Trophoblast cell (in vitro differentiated cells and primary cell): ENCODE data around the gene TXLNA.
A peak's percentile ranks its signal among the peaks of the same experiment; 100 is the strongest.

Experiments
- DNase-seq, 2 donors: peaks; one replicate each; pipeline ENCODE4 v3.0.0-alpha.2; 2016
- H2AFZ ChIP-seq: 2 replicates; pipeline ENCODE4 v1.6.1; 2013; ENCODE audit warnings: low read length, moderate library complexity, mild to moderate bottlenecking; ENCODE audit not compliant: insufficient read depth, poor library complexity
- H2AK5ac ChIP-seq: 2 replicates; pipeline ENCODE4 v1.6.1; 2013; ENCODE audit warnings: mild to moderate bottlenecking, low read length
- H2BK120ac ChIP-seq: 2 replicates; pipeline ENCODE4 v1.6.1; 2013; ENCODE audit warnings: low read length, mild to moderate bottlenecking, moderate library complexity; ENCODE audit not compliant: insufficient read depth, poor library complexity
- H2BK12ac ChIP-seq: 2 replicates; pipeline ENCODE4 v1.6.1; 2013; ENCODE audit warnings: mild to moderate bottlenecking, low read length, moderate library complexity
- H2BK5ac ChIP-seq: 2 replicates; pipeline ENCODE4 v1.6.1; 2013; ENCODE audit warnings: low read length, low read depth, moderate library complexity, mild to moderate bottlenecking; ENCODE audit not compliant: poor library complexity
- H3K14ac ChIP-seq: 2 replicates; pipeline ENCODE4 v1.6.1; 2013; ENCODE audit warnings: mild to moderate bottlenecking, low read length
- H3K18ac ChIP-seq: 2 replicates; pipeline ENCODE4 v1.6.1; 2013; ENCODE audit warnings: mild to moderate bottlenecking, low read length
- H3K23ac ChIP-seq: 2 replicates; pipeline ENCODE4 v1.6.1; 2013; ENCODE audit warnings: low read length
- H3K27ac ChIP-seq: 2 replicates; pipeline ENCODE4 v1.5.1; 2013; ENCODE audit warnings: low read depth, mild to moderate bottlenecking, inconsistent platforms, low read length, moderate library complexity
- H3K27me3 ChIP-seq: 2 replicates; pipeline ENCODE4 v1.6.1; 2013; ENCODE audit warnings: inconsistent platforms, mild to moderate bottlenecking, low read length, moderate library complexity; ENCODE audit not compliant: insufficient read depth
- H3K36me3 ChIP-seq, 2 experiments: 1 replicate in 1 of 2; 2 replicates in 1 of 2; pipeline ENCODE4 v1.6.1; 2013; ENCODE audit warnings: low read length in 2 of 2, mild to moderate bottlenecking in 2 of 2, moderate library complexity in 1 of 2; ENCODE audit not compliant: insufficient read depth in 2 of 2, control insufficient read depth in 1 of 2
- H3K4ac ChIP-seq: 2 replicates; pipeline ENCODE4 v1.6.1; 2013; ENCODE audit warnings: low read depth, mild to moderate bottlenecking, low read length, moderate library complexity
- H3K4me1 ChIP-seq, 2 experiments: 1 replicate in 1 of 2; 2 replicates in 1 of 2; pipeline ENCODE4 v1.6.1; 2013; ENCODE audit warnings: low read length in 2 of 2, mild to moderate bottlenecking in 2 of 2, moderate library complexity in 1 of 2; ENCODE audit not compliant: insufficient read depth in 2 of 2, control insufficient read depth in 1 of 2
- H3K4me2 ChIP-seq: 2 replicates; pipeline ENCODE4 v1.6.1; 2013; ENCODE audit warnings: inconsistent platforms, mild to moderate bottlenecking, low read length, moderate library complexity
- H3K4me3 ChIP-seq: 2 replicates; pipeline ENCODE4 v1.5.1; 2013; ENCODE audit warnings: mild to moderate bottlenecking, low read depth, low read length, inconsistent platforms
- H3K79me1 ChIP-seq: one replicate; pipeline ENCODE4 v1.6.1; 2013; ENCODE audit warnings: low read length
- H3K79me2 ChIP-seq: 2 replicates; pipeline ENCODE4 v1.6.1; 2013; ENCODE audit warnings: low read length, mild to moderate bottlenecking; ENCODE audit not compliant: control insufficient read depth, insufficient read depth, poor library complexity
- H3K9ac ChIP-seq: 2 replicates; pipeline ENCODE4 v1.6.1; 2013; ENCODE audit warnings: mild to moderate bottlenecking, low read length
- H3K9me3 ChIP-seq: 2 replicates; pipeline ENCODE4 v1.6.1; 2013; ENCODE audit warnings: low read depth, mild to moderate bottlenecking, control low read depth, inconsistent platforms, low read length; ENCODE audit not compliant: insufficient read depth
- H4K12ac ChIP-seq: 2 replicates; pipeline ENCODE4 v1.6.1; 2013; ENCODE audit warnings: low read depth, mild to moderate bottlenecking, low read length, moderate library complexity
- H4K8ac ChIP-seq: 2 replicates; pipeline ENCODE4 v1.6.1; 2013; ENCODE audit warnings: low read depth, mild to moderate bottlenecking, low read length, moderate library complexity
- H4K91ac ChIP-seq: one replicate; pipeline ENCODE4 v1.6.1; 2013; ENCODE audit warnings: low read depth, mild to moderate bottlenecking, low read length, moderate library complexity
- WGBS: extraction: QIAGEN DNeasy Blood & Tissue Kit; methylation state at CpG from one replicate; pipeline ENCODE4 v1.1.7; 2013; ENCODE audit warnings: missing lambda C conversion rate; ENCODE audit not compliant: insufficient read length, insufficient coverage; ENCODE audit errors: extremely low coverage; 5-methylcytosine and 5-hydroxymethylcytosine counted together

TXLNA gene

GRCh38 chr1:32239337-32239736, 59.9 kb downstream of the TXLNA start:
- no peak overlapping the region for H4K12ac ChIP-seq
- H3K79me2 ChIP-seq: no peaks in the 10 kb centered on the region
- H4K91ac ChIP-seq: no peak overlapping the region
- no peak overlapping the region for H3K23ac ChIP-seq
- H3K27ac ChIP-seq: no peak overlapping the region
- H2BK5ac ChIP-seq: no peak overlapping the region
- WGBS: no CpG with 5 or more reads among the region's 4 CpGs
- H2AK5ac ChIP-seq: no peak overlapping the region
- H3K9ac ChIP-seq: no peak overlapping the region
- H4K8ac ChIP-seq: no peak overlapping the region
- no peak overlapping the region for H2BK12ac ChIP-seq
- peaks cover 0 to 2% of the 10 kb centered on the region in 2 experiments for H3K36me3 ChIP-seq
- no peak overlapping the region for H2AFZ ChIP-seq
- H3K18ac ChIP-seq: no peak overlapping the region
- DNase-seq: no peak
- no peak overlapping the region for H3K4ac ChIP-seq
- H3K14ac ChIP-seq: no peak overlapping the region
- peaks cover 2 to 18% of the 10 kb centered on the region in 2 experiments for H3K4me1 ChIP-seq
- H3K4me3 ChIP-seq: no peak overlapping the region
- H3K27me3 ChIP-seq: no peaks in the 10 kb centered on the region
- H3K4me2 ChIP-seq: peak overlapping the region; percentile 99
- no peak overlapping the region for H2BK120ac ChIP-seq
- H3K9me3 ChIP-seq: no peaks in the 10 kb centered on the region
- H3K79me1 ChIP-seq: no peaks in the 10 kb centered on the region

DNA sequence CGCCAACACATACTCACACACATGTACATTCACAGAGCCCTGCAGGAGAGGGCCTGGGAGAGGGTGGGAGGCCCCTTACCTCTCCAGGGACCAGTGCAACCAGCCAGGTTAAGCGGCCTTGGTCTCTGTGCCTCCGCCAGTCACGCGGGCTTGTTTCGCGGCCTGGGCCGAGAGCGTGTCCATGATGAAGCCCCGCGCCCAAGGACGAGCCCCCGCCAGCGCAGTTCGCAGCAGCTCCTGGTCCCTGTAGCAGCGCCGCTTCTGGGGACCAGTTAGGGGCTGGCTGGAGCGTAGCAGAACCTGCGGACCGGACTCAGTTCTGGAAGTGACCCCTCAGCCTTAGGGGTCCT, 60.3 kb downstream of the TXLNA start:
- Histone ChIP-seq H3K18ac (peak overlapping the region; percentile 37), H3K79me1 (no peaks in the 10 kb centered on the region), H3K36me3 (no peaks in the 10 kb centered on the region), H3K4me1 (peaks cover 2 to 18% of the 10 kb centered on the region in 2 experiments), H3K9ac (no peak overlapping the region), H3K4ac (peak overlapping the region; percentile 17), H3K4me2 (peak overlapping the region; percentile 99), H3K14ac (peak overlapping the region; percentile 64), H2BK5ac (no peak overlapping the region), H3K27ac (no peak overlapping the region), H3K9me3 (no peaks in the 10 kb centered on the region), H3K79me2 (no peaks in the 10 kb centered on the region), H4K8ac (peak overlapping the region; percentile 13), H2BK120ac (no peak overlapping the region), H3K23ac (no peak overlapping the region), H3K27me3 (no peaks in the 10 kb centered on the region), H2BK12ac (no peak overlapping the region), H3K4me3 (peak overlapping the region; percentile 31), H2AK5ac (no peak overlapping the region), H4K91ac (no peak overlapping the region), H4K12ac (peak overlapping the region; percentile 66), H2AFZ (peak overlapping the region; percentile 88)
- WGBS: no CpG with 5 or more reads among the region's 20 CpGs
- no peak for DNase-seq

- DNase-seq: peak; percentile 79 to 89
- H3K4me2 ChIP-seq: peak overlapping the region; percentile 99
- peak overlapping the region; percentile 88 for H2AFZ ChIP-seq
- H4K12ac ChIP-seq: peak overlapping the region; percentile 66
- no peaks in the 10 kb centered on the region for H3K9me3 ChIP-seq
- H3K4me3 ChIP-seq: peak overlapping the region; percentile 77
- peaks cover 2 to 18% of the 10 kb centered on the region in 2 experiments for H3K4me1 ChIP-seq
- peak overlapping the region; percentile 17 for H3K4ac ChIP-seq
- H2AK5ac ChIP-seq: no peak overlapping the region
- WGBS: no CpG with 5 or more reads among the region's 62 CpGs
- no peaks in the 10 kb centered on the region for H3K79me1 ChIP-seq
- no peak overlapping the region for H2BK120ac ChIP-seq
- no peaks in the 10 kb centered on the region for H3K79me2 ChIP-seq
- no peaks in the 10 kb centered on the region for H3K36me3 ChIP-seq
- H3K27ac ChIP-seq: no peak overlapping the region
- peak overlapping the region; percentile 34 for H4K8ac ChIP-seq
- H2BK12ac ChIP-seq: no peak overlapping the region
- H4K91ac ChIP-seq: peak overlapping the region; percentile 13
- H3K14ac ChIP-seq: peak overlapping the region; percentile 64
- H3K23ac ChIP-seq: no peak overlapping the region
- H3K9ac ChIP-seq: peak overlapping the region; percentile 70
- peak overlapping the region; percentile 37 for H3K18ac ChIP-seq
- no peak overlapping the region for H2BK5ac ChIP-seq
- no peaks in the 10 kb centered on the region for H3K27me3 ChIP-seq
Measured at GRCh38 chr1:32240140-32240951, 60.9 kb downstream of the TXLNA start.

GRCh38 chr1:32241001-32241763, 61.7 kb downstream of the TXLNA start:
- no peaks in the 10 kb centered on the region for H3K27me3 ChIP-seq
- H2BK120ac ChIP-seq: no peak overlapping the region
- no peak overlapping the region for H2BK12ac ChIP-seq
- H2BK5ac ChIP-seq: no peak overlapping the region
- H3K14ac ChIP-seq: peak overlapping the region; percentile 40
- WGBS: no CpG with 5 or more reads among the region's 55 CpGs
- no peaks in the 10 kb centered on the region for H3K79me2 ChIP-seq
- no peak overlapping the region for H3K23ac ChIP-seq
- peak overlapping the region; percentile 99 for H3K4me2 ChIP-seq
- no peak overlapping the region for H3K9ac ChIP-seq
- H4K8ac ChIP-seq: peak overlapping the region; percentile 34
- H3K9me3 ChIP-seq: no peaks in the 10 kb centered on the region
- H2AK5ac ChIP-seq: no peak overlapping the region
- H3K4ac ChIP-seq: no peak overlapping the region
- no peaks in the 10 kb centered on the region for H3K79me1 ChIP-seq
- H3K18ac ChIP-seq: peak overlapping the region; percentile 13
- peaks cover 2 to 15% of the 10 kb centered on the region in 2 experiments for H3K4me1 ChIP-seq
- H3K4me3 ChIP-seq: peak overlapping the region; percentile 77
- H3K36me3 ChIP-seq: no peaks in the 10 kb centered on the region
- peak; percentile 97 to 98 for DNase-seq
- no peak overlapping the region for H4K91ac ChIP-seq
- no peak overlapping the region for H3K27ac ChIP-seq
- no peak overlapping the region for H2AFZ ChIP-seq
- no peak overlapping the region for H4K12ac ChIP-seq
